Stimulated activated CD4-positive, alpha-beta T cell treated with anti-CD3 and anti-CD28 coated beads, Interleukin-1b, Interleukin-23, amount 100 ng/mL, for 48 hours (primary cell): ENCODE results near the gene CEP72.
"Not testable (repeated sequence)": the region's sequence is repeated elsewhere in the genome, so short reads cannot be mapped to it uniquely, and the experiment has no call there.

Experiments used
- DNase-seq: peaks from one replicate; pipeline ENCODE4 v3.0.0-alpha.2; 2020

Gene CEP72

GRCh38 chr5:611731-612486 is at the start of gene CEP72:
Gene CEP72, plus strand, starts transcription at chr5:612340. Its CDS starts 22 bp downstream, at chr5:612362.
- peak; percentile 93 for DNase-seq

- no peak for DNase-seq
Observed at GRCh38 chr5:565782-566440, 46.2 kb upstream of the CEP72 start.

- DNase-seq: no peak
Observed at GRCh38 chr5:566636-567309, 45.4 kb upstream of the CEP72 start.

GRCh38 chr5:567664-568060 is 44.5 kb upstream of the CEP72 start:
- DNase-seq: no peak

- no peak for DNase-seq
Observed at GRCh38 chr5:568061-568781, 43.9 kb upstream of the CEP72 start.

GRCh38 chr5:568809-569208 is 43.3 kb upstream of the CEP72 start:
- DNase-seq: no peak

GRCh38 chr5:569358-569867 is 42.7 kb upstream of the CEP72 start:
- DNase-seq: no peak

GRCh38 chr5:569868-570361 is 42.2 kb upstream of the CEP72 start:
- no peak for DNase-seq

GRCh38 chr5:570446-570845 is 41.7 kb upstream of the CEP72 start:
- DNase-seq: no peak

GRCh38 chr5:570886-571285 is 41.3 kb upstream of the CEP72 start:
- no peak for DNase-seq

GRCh38 chr5:571791-572190 is 40.3 kb upstream of the CEP72 start:
- DNase-seq: no peak

- no peak for DNase-seq
Observed at GRCh38 chr5:572398-573019, 39.6 kb upstream of the CEP72 start.

- DNase-seq: no peak
Observed at GRCh38 chr5:573206-573605, 38.9 kb upstream of the CEP72 start.

- DNase-seq: no peak
Observed at GRCh38 chr5:573976-574375, 38.2 kb upstream of the CEP72 start.

GRCh38 chr5:574906-575305 is 37.2 kb upstream of the CEP72 start:
- no peak for DNase-seq

- no peak for DNase-seq
Observed at GRCh38 chr5:575636-576035, 36.5 kb upstream of the CEP72 start.

GRCh38 chr5:577214-577613 is 34.9 kb upstream of the CEP72 start:
- not testable (repeated sequence) for DNase-seq

- DNase-seq: no peak
Observed at GRCh38 chr5:577800-578199, 34.3 kb upstream of the CEP72 start.

GRCh38 chr5:579211-579610 is 32.9 kb upstream of the CEP72 start:
- no peak for DNase-seq

GRCh38 chr5:579746-580366 is 32.3 kb upstream of the CEP72 start:
- DNase-seq: no peak

- DNase-seq: no peak
Observed at GRCh38 chr5:580436-580835, 31.7 kb upstream of the CEP72 start.

- DNase-seq: no peak
Observed at GRCh38 chr5:581266-581665, 30.9 kb upstream of the CEP72 start.
